HepG2 (cell line): Measurements from ENCODE around the gene NARF. TPM values are rescaled to one million over a fixed set of nuclear protein-coding genes. Genes with fewer than 3 reads are reported as not detected.

Experiments
- E2F5 ChIP-seq: sonication (generic); formaldehyde crosslinking; conservative IDR thresholded peaks from 2 replicates; pipeline ENCODE4 v1.4.0; 2020; ENCODE audit warnings: missing genetic modification reagents
- EED ChIP-seq: sonication (generic); formaldehyde crosslinking; IDR thresholded peaks from 2 replicates; pipeline ENCODE4 v1.5.0; 2020; ENCODE audit warnings: mild to moderate bottlenecking, missing genetic modification reagents
- EHMT2 ChIP-seq: fragments of 200-600 bp; sonication (generic); IDR thresholded peaks from 2 replicates; pipeline ENCODE4 v1.7.0; 2017; ENCODE audit warnings: antibody characterized with exemption, low read depth, low read length, borderline replicate concordance
- FOXA1 ChIP-seq, 2 experiments: fragments of 450-650 bp in 1 of 2; sonication (generic) in 1 of 2; formaldehyde crosslinking in 1 of 2; IDR thresholded peaks; 2 replicates each; pipeline versions ENCODE4 v1.4.0 to v1.6.1; 2016 to 2020; ENCODE audit warnings: missing genetic modification reagents in 1 of 2
- GABPA ChIP-seq, 2 experiments: IDR thresholded peaks; 2 replicates each; pipeline ENCODE4 v1.6.1; 2011 to 2016; ENCODE audit warnings: low read depth in 2 of 2, low read length in 1 of 2, missing biosample characterization in 1 of 2, missing genetic modification characterization in 1 of 2
- GLMP ChIP-seq: sonication (generic); formaldehyde crosslinking; IDR thresholded peaks from 2 replicates; pipeline ENCODE4 v1.9.0; 2021; ENCODE audit warnings: missing genetic modification reagents, mild to moderate bottlenecking, borderline replicate concordance
- GMEB1 ChIP-seq: sonication (generic); formaldehyde crosslinking; IDR thresholded peaks from 2 replicates; pipeline ENCODE4 v1.5.1; 2020; ENCODE audit warnings: missing genetic modification reagents, mild to moderate bottlenecking, borderline replicate concordance
- MTF2 ChIP-seq: sonication (generic); formaldehyde crosslinking; IDR thresholded peaks from 2 replicates; pipeline ENCODE4 v1.5.0; 2020; ENCODE audit warnings: missing genetic modification reagents, borderline replicate concordance
- RBM39 ChIP-seq: fragments of 200-400 bp; formaldehyde crosslinking; IDR thresholded peaks from one replicate; pipeline ENCODE4 v1.6.1; 2018; ENCODE audit warnings: antibody characterized with exemption, mild to moderate bottlenecking, low read depth, low read length; ENCODE audit not compliant: poor library complexity, severe bottlenecking
- SIN3B ChIP-seq: fragments of 150-350 bp; IDR thresholded peaks from 2 replicates; pipeline ENCODE4 v1.6.1; 2014; ENCODE audit warnings: low read length
- SSRP1 ChIP-seq: IDR thresholded peaks from 2 replicates; pipeline ENCODE4 v1.6.1; 2016; ENCODE audit warnings: control low read depth
- ZNF160 ChIP-seq: sonication (generic); formaldehyde crosslinking; IDR thresholded peaks from 2 replicates; pipeline ENCODE4 v1.8.0; 2022; ENCODE audit warnings: mild to moderate bottlenecking, inconsistent platforms, missing genetic modification reagents
- ZNF33A ChIP-seq: sonication (generic); formaldehyde crosslinking; IDR thresholded peaks from 2 replicates; pipeline ENCODE4 v1.5.1; 2020; ENCODE audit warnings: missing genetic modification reagents, mild to moderate bottlenecking, moderate library complexity, borderline replicate concordance
- ZNF788 ChIP-seq: sonication (generic); formaldehyde crosslinking; IDR thresholded peaks from 2 replicates; pipeline ENCODE4 v1.5.0; 2020; ENCODE audit warnings: mild to moderate bottlenecking, missing genetic modification reagents, borderline replicate concordance
- ZNF83 ChIP-seq: sonication (generic); formaldehyde crosslinking; IDR thresholded peaks from 2 replicates; pipeline ENCODE4 v1.4.0; 2020; ENCODE audit warnings: missing genetic modification reagents, mild to moderate bottlenecking, borderline replicate concordance
- ZSCAN30 ChIP-seq: sonication (generic); formaldehyde crosslinking; IDR thresholded peaks from 2 replicates; pipeline ENCODE4 v1.5.0; 2020; ENCODE audit warnings: mild to moderate bottlenecking, missing genetic modification reagents
- polyA plus RNA-seq, 8 experiments: library from polyadenylated mRNA; depleted of rRNA in 3 of 8; stranded (reverse) in 7 of 8; unstranded in 1 of 8; fragments of >200 nt; fragmentation: Illumina TruSeq in 4 of 8; extraction: Trizol in 4 of 8; gene quantifications; 2 replicates each; pipeline versions ENCODE4 v1.2.1 to v1.2.3, GENCODE V29; 2011 to 2016; ENCODE audit warnings: low read depth in 4 of 8, missing spikeins in 1 of 8, mixed read lengths in 1 of 8; ENCODE audit not compliant: insufficient read depth in 1 of 8
- total RNA-seq, 5 experiments: library from RNA; depleted of rRNA; stranded (reverse); fragments of >200 nt; fragmentation: Illumina TruSeq; extraction: Trizol; gene quantifications; 2 replicates each; pipeline ENCODE4 v1.2.3, GENCODE V29; 2016; ENCODE audit warnings: low read depth in 1 of 5
- TF ChIP-seq, protein P1 (sequence below): sonication (generic); formaldehyde crosslinking; IDR thresholded peaks from 2 replicates; pipeline ENCODE4 v1.8.1; 2023; ENCODE audit warnings: missing genetic modification reagents, inconsistent platforms, borderline replicate concordance
- TF ChIP-seq, protein P2 (sequence below), 2 experiments: sonication (generic) in 1 of 2; formaldehyde crosslinking in 1 of 2; IDR thresholded peaks; 2 replicates each; pipeline versions ENCODE4 v1.4.0 to v1.6.1; 2016 to 2020; ENCODE audit warnings: borderline replicate concordance in 1 of 2, low read depth in 1 of 2, mild to moderate bottlenecking in 1 of 2, missing genetic modification reagents in 1 of 2

NARF gene
- total and polyA plus RNA-seq, 2 of the 13 experiments (the other 11 are each of a cell fraction or from before 2014, with no cell fraction given) = 61.1 to 144 TPM

DNA sequence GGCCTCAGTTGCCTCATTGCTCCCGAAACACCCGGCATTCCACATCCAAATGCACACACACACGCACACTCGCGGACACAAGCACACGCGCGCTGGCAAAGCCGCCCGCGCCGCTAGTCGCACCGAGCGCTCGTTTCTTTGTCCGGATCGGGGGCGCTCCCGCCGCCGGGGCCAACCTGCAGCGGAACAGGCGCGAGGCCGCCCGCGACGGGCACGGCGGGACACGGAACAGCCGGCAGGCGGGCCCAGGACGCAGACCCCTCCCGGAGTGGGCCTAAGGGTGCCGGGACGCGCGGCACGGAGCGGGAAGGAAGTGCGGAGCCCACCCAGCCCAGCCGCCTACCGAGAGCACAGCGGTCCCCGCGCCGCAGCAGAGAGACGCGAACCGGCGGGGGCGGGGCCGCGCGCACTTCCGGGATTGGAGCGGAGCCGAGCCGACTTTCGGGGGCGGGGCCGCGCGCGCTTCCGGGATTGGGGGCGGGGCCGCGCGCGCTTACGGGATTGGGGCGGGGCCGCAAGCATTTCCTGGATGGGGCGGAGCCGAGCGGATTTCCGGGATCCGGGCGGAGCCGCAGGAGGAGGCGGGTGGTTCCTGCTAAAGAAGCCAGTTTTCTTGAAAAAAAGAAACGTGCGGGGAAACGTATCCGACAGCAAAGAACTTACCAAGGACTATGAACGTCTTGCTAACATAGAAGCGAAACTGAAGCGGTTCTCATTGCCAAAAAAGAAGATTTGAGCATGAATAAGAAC lies 8.0 kb upstream of the NARF start, which contains the start of gene CYBC1 (continued):
- TF ChIP-seq EHMT2 (no peak), EED (peak; percentile 78; the same call in 1 of the 2 replicates), FOXA1 (IDR thresholded peaks at IDR 0.05) (no peak), FOXA1 (CRISPR knock-in tag; IDR thresholded peaks at IDR 0.05) (no peak), GMEB1 (CRISPR knock-in tag) (peak; percentile 86; the same call in 1 of the 2 replicates), ZSCAN30 (CRISPR knock-in tag) (no peak), SSRP1 (CRISPR knock-in tag) (no peak), ZNF33A (CRISPR knock-in tag) (no peak), SIN3B (no peak; the same call in 1 of the 2 replicates), RBM39 (peak; percentile 68), MTF2 (CRISPR knock-in tag) (peak; percentile 90), E2F5 (peak; percentile 33; the same call in 1 of the 2 replicates), GABPA (IDR thresholded peaks at IDR 0.05; ENCODE audit: low read depth, low read length) (peak; percentile 72), GABPA (CRISPR knock-in tag; IDR thresholded peaks at IDR 0.05; ENCODE audit: low read depth) (peak; percentile 82), GLMP (CRISPR knock-in tag) (no peak; the same call in 1 of the 2 replicates), ZNF788 (peak; percentile 79; the same call in 1 of the 2 replicates), ZNF83 (CRISPR knock-in tag) (0 out of 2 replicates have a peak, but pooled peaks have one; percentile 37), ZNF160 (CRISPR knock-in tag) (peak; percentile 83; the same call in 1 of the 2 replicates)
- TF ChIP-seq, protein P1, sequence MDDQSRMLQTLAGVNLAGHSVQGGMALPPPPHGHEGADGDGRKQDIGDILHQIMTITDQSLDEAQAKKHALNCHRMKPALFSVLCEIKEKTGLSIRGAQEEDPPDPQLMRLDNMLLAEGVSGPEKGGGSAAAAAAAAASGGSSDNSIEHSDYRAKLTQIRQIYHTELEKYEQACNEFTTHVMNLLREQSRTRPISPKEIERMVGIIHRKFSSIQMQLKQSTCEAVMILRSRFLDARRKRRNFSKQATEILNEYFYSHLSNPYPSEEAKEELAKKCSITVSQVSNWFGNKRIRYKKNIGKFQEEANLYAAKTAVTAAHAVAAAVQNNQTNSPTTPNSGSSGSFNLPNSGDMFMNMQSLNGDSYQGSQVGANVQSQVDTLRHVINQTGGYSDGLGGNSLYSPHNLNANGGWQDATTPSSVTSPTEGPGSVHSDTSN = no peak
- TF ChIP-seq, protein P2, sequence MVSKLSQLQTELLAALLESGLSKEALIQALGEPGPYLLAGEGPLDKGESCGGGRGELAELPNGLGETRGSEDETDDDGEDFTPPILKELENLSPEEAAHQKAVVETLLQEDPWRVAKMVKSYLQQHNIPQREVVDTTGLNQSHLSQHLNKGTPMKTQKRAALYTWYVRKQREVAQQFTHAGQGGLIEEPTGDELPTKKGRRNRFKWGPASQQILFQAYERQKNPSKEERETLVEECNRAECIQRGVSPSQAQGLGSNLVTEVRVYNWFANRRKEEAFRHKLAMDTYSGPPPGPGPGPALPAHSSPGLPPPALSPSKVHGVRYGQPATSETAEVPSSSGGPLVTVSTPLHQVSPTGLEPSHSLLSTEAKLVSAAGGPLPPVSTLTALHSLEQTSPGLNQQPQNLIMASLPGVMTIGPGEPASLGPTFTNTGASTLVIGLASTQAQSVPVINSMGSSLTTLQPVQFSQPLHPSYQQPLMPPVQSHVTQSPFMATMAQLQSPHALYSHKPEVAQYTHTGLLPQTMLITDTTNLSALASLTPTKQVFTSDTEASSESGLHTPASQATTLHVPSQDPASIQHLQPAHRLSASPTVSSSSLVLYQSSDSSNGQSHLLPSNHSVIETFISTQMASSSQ (IDR thresholded peaks at IDR 0.05; ENCODE audit: low read depth) = no peak
- TF ChIP-seq, protein P2 (CRISPR knock-in tag; IDR thresholded peaks at IDR 0.05; ENCODE audit: borderline replicate concordance) = peak; percentile 72
